ENCODE data around the gene GAS7. TPM values are rescaled to one million over a fixed set of nuclear protein-coding genes. Genes with fewer than 3 reads are reported as not detected.

Gene GAS7
- total RNA-seq, 1 experiment from 2014 or later = 4.1 TPM

GRCh38 chr17:10144982-10145381 is 53.4 kb downstream of the GAS7 start:
- ChIA-PET CTCF (no interaction called here), RAD21 (ENCODE audit: low non-redundant PET in 1 of 2, low total read pairs in 2 of 2, uncharacterized antibody in 2 of 2, unreplicated experiment in 2 of 2) (no interaction called here), POLR2A (no interaction called here)
- Histone ChIP-seq H3K27ac (ENCODE audit: low read depth, low read length) (no peak overlapping the region), H3K4me2 (ENCODE audit: low read length) (no peak overlapping the region), H2AFZ (ENCODE audit: low read depth, low read length, poor library complexity, severe bottlenecking) (no peak overlapping the region), H3K9ac (ENCODE audit: low read length) (no peak overlapping the region), H3K4me3 (replicated peaks in 1 of 2; ENCODE audit: low read depth in 1 of 2, low read length in 2 of 2) (no peak overlapping the region), H4K20me1 (ENCODE audit: insufficient read depth) (no peaks in the 10 kb centered on the region), H3K4me1 (ENCODE audit: control insufficient read depth in 1 of 2, insufficient read depth in 2 of 2, low read length in 2 of 2) (peaks cover 23 to 31% of the 10 kb centered on the region in 2 experiments), H3K9me3 (ENCODE audit: control insufficient read depth in 1 of 2, insufficient read depth in 1 of 2, low read depth in 1 of 2, low read length in 2 of 2) (no peaks in the 10 kb centered on the region), H3K27me3 (ENCODE audit: insufficient read depth, low read length) (no peaks in the 10 kb centered on the region), H3K36me3 (ENCODE audit: control insufficient read depth in 1 of 2, insufficient read depth in 2 of 2, low read length in 2 of 2) (no peaks in the 10 kb centered on the region), H3K9me2 (ENCODE audit: insufficient read depth) (no peaks in the 10 kb centered on the region), H3K79me2 (ENCODE audit: insufficient read depth, low read length) (no peaks in the 10 kb centered on the region)
- TF ChIP-seq EZH2phosphoT487 (IDR thresholded peaks at IDR 0.05; ENCODE audit: borderline replicate concordance) (no peak), REST (IDR thresholded peaks at IDR 0.05; ENCODE audit: low read depth) (no peak), POLR2A (IDR thresholded peaks at IDR 0.05; ENCODE audit: borderline replicate concordance, extremely low read depth, insufficient read depth, insufficient read length) (no peak), MAX (IDR thresholded peaks at IDR 0.05) (no peak), ATF3 (IDR thresholded peaks at IDR 0.05) (no peak), ZBTB33 (IDR thresholded peaks at IDR 0.05; ENCODE audit: extremely low read depth, insufficient replicate concordance, low read length) (no peak), SRF (IDR thresholded peaks at IDR 0.05; ENCODE audit: low read depth) (no peak), CEBPB (IDR thresholded peaks at IDR 0.05; ENCODE audit: low read depth) (no peak), TCF7L2 (IDR thresholded peaks at IDR 0.05; ENCODE audit: borderline replicate concordance, extremely low read depth, insufficient read depth, insufficient read length) (no peak), JUND (IDR thresholded peaks at IDR 0.05) (no peak), EZH2 (IDR thresholded peaks at IDR 0.05) (no peak), ELF1 (IDR thresholded peaks at IDR 0.05; ENCODE audit: borderline replicate concordance, low read depth) (no peak), ZFX (IDR thresholded peaks at IDR 0.05) (no peak), FOSL1 (IDR thresholded peaks at IDR 0.05; ENCODE audit: low read depth) (no peak)
- no peak for DNase-seq (ENCODE audit: low read depth, low spot score)
- intact Hi-C loops (cut with micrococcal nuclease) = no loop called here
- BruUV-seq (replicated peaks) = no TSS peak
- ATAC-seq = no peak

Measured in HCT116 (cell line).